Dendritic cell treated with granulocyte-macrophage colony-stimulating factor and Interleukin-4, amounts not matched to agents 40 ng/mL and 50 ng/mL, for 4 days (primary cell): ENCODE results near the gene DPP6.

Experiments used
- H3K27ac Mint-ChIP-seq: one replicate; pipeline ENCODE4 v1.8.0; 2022; ENCODE audit warnings: mild to moderate bottlenecking, mixed read lengths
- H3K27me3 Mint-ChIP-seq: one replicate; pipeline ENCODE4 v1.8.0; 2022; ENCODE audit warnings: mild to moderate bottlenecking, mixed read lengths
- H3K36me3 Mint-ChIP-seq: one replicate; pipeline ENCODE4 v1.8.0; 2022; ENCODE audit warnings: low read depth, mixed read lengths
- H3K4me1 Mint-ChIP-seq: one replicate; pipeline ENCODE4 v1.8.0; 2022; ENCODE audit warnings: low read depth, mixed read lengths
- H3K4me3 Mint-ChIP-seq: one replicate; pipeline ENCODE4 v1.8.0; 2022; ENCODE audit warnings: mild to moderate bottlenecking, moderate library complexity, mixed read lengths
- H3K9me3 Mint-ChIP-seq: one replicate; pipeline ENCODE4 v1.8.0; 2022; ENCODE audit warnings: mixed read lengths
- intact Hi-C: fragments of 100-400 bp; cut with micrococcal nuclease; formaldehyde crosslinking; loops from one replicate; pipeline ENCODE4 v1.15.0; 2022

The DPP6 gene

DNA sequence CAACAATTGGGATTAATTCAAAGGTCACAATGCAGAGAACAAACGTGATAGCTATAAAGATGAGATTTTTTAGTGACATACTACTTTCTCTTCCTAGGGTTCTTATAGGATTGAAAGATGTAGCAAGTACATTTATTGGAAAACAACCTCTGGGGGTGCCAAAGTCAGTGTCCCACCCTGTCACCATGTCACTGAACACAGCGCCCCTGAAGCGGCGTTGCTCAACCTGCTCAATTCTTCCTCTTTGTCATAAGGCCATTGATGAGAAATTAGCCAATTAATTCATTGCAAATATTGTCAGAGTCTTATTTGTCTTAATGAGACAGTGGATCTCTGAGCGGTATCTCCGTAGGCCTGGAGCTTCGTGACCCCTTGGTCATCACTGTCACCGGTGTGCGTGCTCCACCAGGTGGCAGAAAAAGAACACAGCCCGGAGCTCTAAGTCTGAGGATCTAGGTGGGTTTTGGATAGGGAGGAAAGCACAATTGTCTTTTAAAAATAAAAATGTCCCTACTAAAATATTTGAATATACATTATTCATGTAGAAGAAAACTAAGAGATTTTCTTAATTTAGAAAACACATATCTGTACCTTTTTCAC lies 588.2 kb downstream of the DPP6 start:
- intact Hi-C loops, result no loop called here
- Mint-ChIP-seq H3K4me3 (no peak overlapping the region), H3K36me3 (no peaks in the 10 kb centered on the region), H3K27me3 (no peaks in the 10 kb centered on the region), H3K27ac (no peak overlapping the region), H3K4me1 (no peaks in the 10 kb centered on the region), H3K9me3 (peaks cover 60% of the 10 kb centered on the region)

GRCh38 chr7:154640917-154641316 lies 588.7 kb downstream of the DPP6 start:
- H3K4me1 Mint-ChIP-seq, result no peaks in the 10 kb centered on the region
- intact Hi-C loops, result no loop called here
- H3K27me3 Mint-ChIP-seq, result no peaks in the 10 kb centered on the region
- H3K36me3 Mint-ChIP-seq, result no peaks in the 10 kb centered on the region
- no peak overlapping the region for H3K27ac Mint-ChIP-seq
- H3K4me3 Mint-ChIP-seq, result no peak overlapping the region
- H3K9me3 Mint-ChIP-seq, result peaks cover 60% of the 10 kb centered on the region

DNA sequence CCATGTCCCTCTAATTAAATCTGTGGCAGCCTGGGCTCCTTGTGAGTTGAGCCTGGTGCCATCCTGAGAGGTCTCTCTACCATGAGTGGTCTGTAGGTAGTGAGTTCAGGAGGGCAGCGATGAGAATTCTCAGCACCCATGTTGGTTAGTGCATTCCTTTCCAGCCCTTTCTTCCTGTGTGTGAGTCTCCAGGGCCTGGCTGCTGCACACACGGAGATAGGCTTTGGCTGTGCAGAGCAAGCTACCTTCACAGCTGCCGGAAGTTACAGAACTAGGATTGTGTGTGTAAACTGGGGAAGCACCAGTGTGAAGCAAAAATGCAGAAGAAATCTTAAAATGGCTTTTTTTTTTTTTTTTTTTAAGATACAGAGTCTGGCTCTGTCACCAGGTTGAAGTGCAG lies 592.2 kb downstream of the DPP6 start:
- intact Hi-C loops, result no loop called here
- Mint-ChIP-seq H3K27me3 (no peaks in the 10 kb centered on the region), H3K9me3 (peaks cover 66% of the 10 kb centered on the region), H3K4me1 (no peaks in the 10 kb centered on the region), H3K36me3 (no peaks in the 10 kb centered on the region), H3K4me3 (no peak overlapping the region), H3K27ac (no peak overlapping the region)

GRCh38 chr7:154646126-154647013 lies 594.2 kb downstream of the DPP6 start:
- H3K4me1 Mint-ChIP-seq, result no peaks in the 10 kb centered on the region
- H3K9me3 Mint-ChIP-seq, result peaks cover 73% of the 10 kb centered on the region
- H3K27ac Mint-ChIP-seq, result no peak overlapping the region
- H3K36me3 Mint-ChIP-seq, result no peaks in the 10 kb centered on the region
- H3K4me3 Mint-ChIP-seq, result no peak overlapping the region
- H3K27me3 Mint-ChIP-seq, result no peaks in the 10 kb centered on the region
- intact Hi-C loops, result no loop called here

DNA sequence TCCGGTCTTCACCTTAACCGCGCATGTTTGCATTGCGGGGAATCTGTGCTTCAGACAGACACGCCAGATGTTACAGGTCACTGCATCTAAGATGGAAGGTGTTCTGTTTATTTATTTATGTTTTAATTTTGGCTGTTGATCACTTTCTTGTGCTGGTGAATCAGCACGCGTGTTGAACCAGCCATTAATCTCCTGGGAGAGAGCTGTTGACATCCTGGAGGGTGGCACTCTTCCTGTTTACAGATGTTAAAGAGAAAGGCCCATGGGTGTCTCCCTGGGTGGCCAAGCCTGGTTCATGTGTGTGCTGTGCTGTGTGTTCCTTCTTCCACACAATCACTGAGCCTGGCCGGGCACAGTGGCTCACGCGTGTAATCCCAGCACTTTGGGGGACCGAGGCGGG lies 595.4 kb downstream of the DPP6 start:
- Mint-ChIP-seq H3K9me3 (peaks cover 84% of the 10 kb centered on the region), H3K27me3 (no peaks in the 10 kb centered on the region), H3K36me3 (no peaks in the 10 kb centered on the region), H3K4me1 (no peaks in the 10 kb centered on the region), H3K4me3 (no peak overlapping the region), H3K27ac (no peak overlapping the region)
- intact Hi-C loops, result no loop called here

GRCh38 chr7:154649015-154649414 lies 596.8 kb downstream of the DPP6 start:
- intact Hi-C loops, result no loop called here
- Mint-ChIP-seq H3K9me3 (peaks cover 95% of the 10 kb centered on the region), H3K36me3 (no peaks in the 10 kb centered on the region), H3K27ac (no peak overlapping the region), H3K4me3 (no peak overlapping the region), H3K4me1 (no peaks in the 10 kb centered on the region), H3K27me3 (no peaks in the 10 kb centered on the region)

DNA sequence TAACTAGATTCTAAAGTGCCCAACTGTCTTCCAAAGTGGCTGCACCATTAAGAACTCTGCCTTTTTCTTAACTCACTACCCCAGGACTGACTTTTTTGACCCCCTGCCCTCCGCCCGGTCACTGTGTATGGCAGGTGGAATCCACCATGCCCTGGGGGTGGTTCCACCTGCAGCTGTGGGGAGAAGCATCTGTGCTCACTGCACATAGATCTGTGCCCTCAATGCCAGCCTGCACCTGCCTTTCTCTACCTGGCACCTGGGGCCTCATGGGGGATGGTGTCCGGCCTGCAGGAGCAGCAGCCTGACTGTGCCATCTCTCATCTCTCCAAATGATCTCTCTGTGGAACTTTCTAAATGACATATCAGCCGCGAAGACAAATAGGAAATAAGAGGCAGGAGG lies 597.2 kb downstream of the DPP6 start:
- Mint-ChIP-seq H3K27ac (no peak overlapping the region), H3K4me3 (no peak overlapping the region), H3K4me1 (no peaks in the 10 kb centered on the region), H3K36me3 (no peaks in the 10 kb centered on the region), H3K27me3 (no peaks in the 10 kb centered on the region), H3K9me3 (peaks cover 95% of the 10 kb centered on the region)
- intact Hi-C loops, result no loop called here

DNA sequence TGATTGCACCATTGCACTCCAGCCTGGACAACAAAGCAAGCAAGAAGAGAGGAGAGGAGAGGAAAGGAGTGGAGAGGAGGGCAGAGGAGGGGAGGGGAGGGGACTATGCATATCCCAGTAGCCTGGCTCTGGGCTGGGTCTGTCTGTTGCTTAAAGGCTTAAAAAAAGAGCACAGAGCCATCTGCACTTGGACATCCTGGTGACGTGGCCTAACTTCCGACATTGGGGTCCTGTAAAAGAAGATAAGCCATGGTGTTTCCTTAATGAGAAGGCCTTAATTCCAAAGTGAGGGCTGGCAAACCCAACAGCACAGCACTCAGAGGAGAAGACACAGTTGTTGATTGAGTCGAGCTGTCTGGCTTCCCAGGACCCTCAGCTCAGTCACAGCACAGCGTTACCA lies 598.1 kb downstream of the DPP6 start:
- Mint-ChIP-seq H3K27ac (no peak overlapping the region), H3K27me3 (no peaks in the 10 kb centered on the region), H3K9me3 (peaks cover 91% of the 10 kb centered on the region), H3K36me3 (no peaks in the 10 kb centered on the region), H3K4me1 (no peaks in the 10 kb centered on the region), H3K4me3 (no peak overlapping the region)
- intact Hi-C loops, result no loop called here

DNA sequence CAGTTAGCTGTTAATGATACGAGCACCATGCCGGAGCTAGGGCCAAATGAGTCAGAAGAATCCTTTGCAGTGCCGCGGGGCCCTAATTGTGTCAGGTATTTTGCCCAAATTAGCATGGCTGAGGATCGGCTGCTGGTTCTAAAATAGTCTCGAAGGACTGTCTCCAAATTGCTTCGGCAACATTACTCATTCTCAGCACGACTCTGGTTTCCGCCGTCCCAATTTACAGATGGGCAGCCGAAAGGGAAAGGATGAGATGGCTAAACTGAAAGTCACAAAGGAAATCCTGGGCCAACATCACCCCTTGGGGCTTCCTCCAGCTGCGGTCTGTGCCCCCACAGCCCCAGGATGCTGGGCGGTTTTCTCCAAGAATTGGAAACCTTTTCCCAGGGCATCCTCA lies 599.3 kb downstream of the DPP6 start:
- Mint-ChIP-seq H3K36me3 (no peaks in the 10 kb centered on the region), H3K27me3 (no peaks in the 10 kb centered on the region), H3K27ac (no peak overlapping the region), H3K9me3 (peaks cover 90% of the 10 kb centered on the region), H3K4me3 (no peak overlapping the region), H3K4me1 (no peaks in the 10 kb centered on the region)
- intact Hi-C loops, result no loop called here

GRCh38 chr7:154652564-154652963 lies 600.4 kb downstream of the DPP6 start:
- Mint-ChIP-seq H3K27ac (no peak overlapping the region), H3K36me3 (no peaks in the 10 kb centered on the region), H3K4me1 (no peaks in the 10 kb centered on the region), H3K9me3 (peaks cover 83% of the 10 kb centered on the region), H3K4me3 (no peak overlapping the region), H3K27me3 (no peaks in the 10 kb centered on the region)
- intact Hi-C loops, result no loop called here

GRCh38 chr7:154653281-154653680 lies 601.1 kb downstream of the DPP6 start:
- Mint-ChIP-seq H3K4me1 (no peaks in the 10 kb centered on the region), H3K27me3 (no peaks in the 10 kb centered on the region), H3K4me3 (no peak overlapping the region), H3K36me3 (no peaks in the 10 kb centered on the region), H3K27ac (no peak overlapping the region), H3K9me3 (peaks cover 84% of the 10 kb centered on the region)
- intact Hi-C loops, result no loop called here

DNA sequence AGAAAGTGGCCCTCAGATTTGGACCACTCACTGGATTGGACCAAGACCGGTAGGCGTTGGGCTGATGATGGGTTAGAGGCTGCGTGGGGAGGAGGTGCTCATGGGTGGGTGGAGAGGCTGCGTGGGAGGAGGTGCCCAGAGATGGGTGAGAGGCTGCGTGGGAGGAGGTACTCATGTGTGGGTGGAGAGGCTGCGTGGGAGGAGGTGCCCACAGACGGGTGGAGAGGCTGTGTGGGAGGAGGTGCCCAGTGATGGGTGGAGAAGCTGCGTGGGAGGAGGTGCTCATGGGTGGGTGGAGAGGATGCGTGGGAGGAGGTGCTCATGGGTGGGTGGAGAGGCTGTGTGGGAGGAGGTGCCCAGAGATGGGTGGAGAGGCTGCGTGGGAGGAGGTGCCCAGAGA lies 604.4 kb downstream of the DPP6 start:
- intact Hi-C loops, result no loop called here
- peaks cover 70% of the 10 kb centered on the region for H3K9me3 Mint-ChIP-seq
- H3K27me3 Mint-ChIP-seq, result no peaks in the 10 kb centered on the region
- no peak overlapping the region for H3K4me3 Mint-ChIP-seq
- no peak overlapping the region for H3K27ac Mint-ChIP-seq
- H3K36me3 Mint-ChIP-seq, result no peaks in the 10 kb centered on the region
- H3K4me1 Mint-ChIP-seq, result no peaks in the 10 kb centered on the region

DNA sequence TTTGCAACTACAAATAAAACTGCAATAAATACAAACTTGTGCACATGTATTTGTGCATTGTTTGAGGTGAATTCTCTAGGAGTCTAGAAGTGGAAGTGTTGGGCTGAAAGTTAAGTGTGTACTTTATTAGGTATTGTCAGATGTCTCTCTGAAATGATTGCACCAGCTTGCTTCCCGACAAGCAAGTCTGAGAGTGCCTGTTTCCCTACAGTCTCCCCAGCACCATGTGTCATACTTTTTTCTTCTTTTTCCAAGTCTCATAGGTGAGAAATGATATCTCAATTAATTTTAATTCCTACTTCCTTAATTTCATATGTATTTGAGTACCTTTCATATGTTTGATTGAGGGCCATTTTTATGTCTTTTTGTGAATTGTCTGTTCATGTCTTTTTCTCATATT lies 614.6 kb downstream of the DPP6 start:
- no peak overlapping the region for H3K4me3 Mint-ChIP-seq
- intact Hi-C loops, result no loop called here
- no peaks in the 10 kb centered on the region for H3K36me3 Mint-ChIP-seq
- peaks cover 31% of the 10 kb centered on the region for H3K9me3 Mint-ChIP-seq
- H3K4me1 Mint-ChIP-seq, result no peaks in the 10 kb centered on the region
- H3K27ac Mint-ChIP-seq, result no peak overlapping the region
- H3K27me3 Mint-ChIP-seq, result no peaks in the 10 kb centered on the region

DNA sequence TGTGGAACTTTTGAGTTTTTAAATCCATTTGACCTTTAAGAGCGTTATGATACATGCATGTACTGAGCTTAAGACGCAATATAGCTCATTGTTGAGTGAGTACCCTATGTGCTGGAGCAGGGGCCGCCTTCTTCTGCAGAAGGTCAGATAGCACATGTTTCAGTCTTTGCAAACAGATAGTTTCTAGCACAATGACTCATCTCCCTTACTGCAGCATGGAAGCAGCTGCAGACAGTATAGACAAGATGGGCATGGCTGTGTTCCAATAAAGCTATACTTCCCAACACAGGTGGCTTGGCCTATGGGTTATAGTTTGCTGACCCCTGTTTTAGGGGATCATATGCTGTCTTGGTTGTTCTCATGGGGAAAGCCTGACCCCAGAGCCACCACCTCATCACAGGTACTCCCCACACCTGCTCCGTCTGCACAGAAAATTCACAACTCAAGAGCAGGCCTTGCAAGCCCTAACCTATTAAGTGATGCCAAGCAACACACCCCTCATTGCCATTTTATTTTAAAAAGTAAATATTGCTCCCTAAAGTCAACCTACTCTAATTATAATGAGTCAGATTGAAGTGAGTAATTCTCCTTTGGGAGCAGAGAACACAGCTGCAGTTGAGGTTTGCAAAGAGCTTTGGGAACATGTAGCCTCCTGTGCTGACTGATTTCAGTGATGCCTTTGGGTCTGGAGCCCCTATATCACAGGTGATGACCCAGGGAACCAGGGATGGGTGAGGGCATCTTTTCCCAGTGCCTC lies 620.6 kb downstream of the DPP6 start:
- Mint-ChIP-seq H3K4me3 (no peak overlapping the region), H3K4me1 (no peaks in the 10 kb centered on the region), H3K9me3 (peaks cover 51% of the 10 kb centered on the region), H3K27me3 (no peaks in the 10 kb centered on the region), H3K27ac (no peak overlapping the region), H3K36me3 (no peaks in the 10 kb centered on the region)
- intact Hi-C loops, result no loop called here
